DND-41 (cell line): Measurements from ENCODE around the gene ADGRF5.

Source experiments
- CTCF ChIP-seq: IDR thresholded peaks from 2 replicates; pipeline ENCODE4 v1.5.1; 2012; ENCODE audit warnings: borderline replicate concordance, low read length, moderate library complexity, mild to moderate bottlenecking; ENCODE audit not compliant: poor library complexity, severe bottlenecking; ENCODE audit errors: extremely low read depth
- EZH2 ChIP-seq: IDR thresholded peaks from 3 replicates; pipeline ENCODE4 v1.6.1; 2012; ENCODE audit warnings: borderline replicate concordance, low read depth, mild to moderate bottlenecking, moderate library complexity, low read length, inconsistent platforms; ENCODE audit not compliant: severe bottlenecking

- no peak for TF ChIP-seq CTCF
- no peak for TF ChIP-seq EZH2
These were observed 12.0 kb upstream of the ADGRF5 start for GRCh38 chr6:46933751-46934150.
